AG08395 (cell line): ENCODE measurements around the gene RAD18.
A peak's percentile ranks its signal among the peaks of the same experiment; 100 is the strongest.

Source experiments
- DNase-seq: peaks from one replicate; pipeline ENCODE4 v3.0.0; 2012; ENCODE audit warnings: mixed read lengths, low spot score

RAD18 gene, protein sequence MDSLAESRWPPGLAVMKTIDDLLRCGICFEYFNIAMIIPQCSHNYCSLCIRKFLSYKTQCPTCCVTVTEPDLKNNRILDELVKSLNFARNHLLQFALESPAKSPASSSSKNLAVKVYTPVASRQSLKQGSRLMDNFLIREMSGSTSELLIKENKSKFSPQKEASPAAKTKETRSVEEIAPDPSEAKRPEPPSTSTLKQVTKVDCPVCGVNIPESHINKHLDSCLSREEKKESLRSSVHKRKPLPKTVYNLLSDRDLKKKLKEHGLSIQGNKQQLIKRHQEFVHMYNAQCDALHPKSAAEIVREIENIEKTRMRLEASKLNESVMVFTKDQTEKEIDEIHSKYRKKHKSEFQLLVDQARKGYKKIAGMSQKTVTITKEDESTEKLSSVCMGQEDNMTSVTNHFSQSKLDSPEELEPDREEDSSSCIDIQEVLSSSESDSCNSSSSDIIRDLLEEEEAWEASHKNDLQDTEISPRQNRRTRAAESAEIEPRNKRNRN

DNA sequence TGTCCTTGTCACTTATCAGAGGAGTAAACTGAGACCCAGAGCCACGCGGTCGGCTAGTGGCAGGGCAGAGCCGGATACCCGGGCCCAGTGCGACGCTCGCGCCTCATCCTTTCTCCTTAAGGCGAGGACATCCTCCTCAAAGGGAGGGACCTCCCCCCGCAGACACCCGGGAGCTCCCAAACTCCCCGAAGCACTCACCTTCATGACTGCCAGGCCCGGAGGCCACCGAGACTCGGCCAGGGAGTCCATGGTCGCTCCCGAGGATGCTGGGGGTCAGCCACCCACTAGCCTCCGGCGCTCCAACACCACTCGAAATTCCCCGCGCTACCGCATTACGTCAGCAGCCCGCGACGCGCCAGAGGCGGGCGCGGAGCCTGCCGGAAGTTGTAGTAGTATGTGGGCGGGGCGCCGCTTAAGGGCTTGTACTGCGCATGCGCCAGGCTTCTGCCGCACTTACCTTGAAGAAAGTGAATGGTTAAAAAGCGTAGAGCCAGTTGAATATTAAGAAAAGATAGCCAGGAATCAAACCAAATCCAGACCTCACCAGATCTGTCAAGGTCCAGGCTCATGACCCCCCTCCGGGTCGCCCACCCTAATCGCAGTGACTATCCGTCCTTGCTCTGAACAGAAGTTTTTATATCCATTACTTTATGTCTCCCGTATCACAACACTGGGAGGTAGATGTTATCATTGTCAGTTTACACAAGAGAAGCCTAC lies at the start of gene RAD18:
RAD18 (minus strand) TSS at position 336 of the 717 bp plus-strand sequence; CDS start at position 249, 87 bp downstream.
- peak; percentile 96 for DNase-seq

DNA sequence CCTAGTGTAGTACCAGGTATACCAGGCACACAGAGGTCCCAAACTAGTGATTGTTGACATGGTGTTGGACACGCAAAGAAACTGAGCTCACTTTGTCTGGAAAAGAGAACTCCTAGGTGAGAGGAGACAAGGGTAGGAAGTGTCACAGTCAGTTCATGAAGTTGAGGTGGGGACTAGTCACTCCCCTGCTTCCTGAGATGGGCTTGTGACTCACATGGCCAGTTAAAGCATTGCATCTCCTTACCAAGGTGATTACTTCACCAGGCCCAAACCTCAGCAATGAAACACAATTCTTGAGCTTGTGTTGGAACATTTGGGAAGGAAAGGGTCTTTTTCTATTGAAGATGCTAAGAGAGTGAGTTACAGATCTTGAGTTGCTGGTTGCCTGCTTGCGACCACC lies 49.2 kb upstream of the RAD18 start:
- DNase-seq: no peak

DNA sequence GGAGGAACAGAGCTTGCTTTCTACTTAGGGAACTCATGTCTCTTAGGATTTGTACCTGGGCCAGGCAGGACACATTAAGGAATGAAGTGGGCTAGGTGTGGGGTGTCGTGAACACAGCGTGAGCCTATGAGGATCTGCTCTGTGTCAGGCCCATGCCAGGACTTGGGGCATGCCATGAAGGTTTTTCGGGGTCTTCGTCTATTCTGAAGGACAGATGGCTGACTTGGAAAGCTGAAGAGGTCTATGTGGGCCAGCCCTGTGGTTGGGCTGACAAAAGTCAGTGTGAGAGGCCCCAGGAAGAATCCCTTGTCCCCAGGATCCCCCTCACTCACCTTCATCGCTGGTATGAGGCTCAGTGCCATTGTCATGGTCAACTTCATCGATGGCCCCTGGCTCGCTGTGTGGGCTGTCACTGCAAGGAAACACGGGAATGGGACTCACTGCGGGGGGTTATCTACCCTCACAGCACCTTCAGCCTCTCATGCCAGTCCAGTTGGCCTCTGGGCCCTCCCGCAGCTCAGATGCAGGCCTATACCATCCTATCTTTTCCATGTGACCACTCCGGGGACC lies 46.8 kb upstream of the RAD18 start:
- no peak for DNase-seq

DNA sequence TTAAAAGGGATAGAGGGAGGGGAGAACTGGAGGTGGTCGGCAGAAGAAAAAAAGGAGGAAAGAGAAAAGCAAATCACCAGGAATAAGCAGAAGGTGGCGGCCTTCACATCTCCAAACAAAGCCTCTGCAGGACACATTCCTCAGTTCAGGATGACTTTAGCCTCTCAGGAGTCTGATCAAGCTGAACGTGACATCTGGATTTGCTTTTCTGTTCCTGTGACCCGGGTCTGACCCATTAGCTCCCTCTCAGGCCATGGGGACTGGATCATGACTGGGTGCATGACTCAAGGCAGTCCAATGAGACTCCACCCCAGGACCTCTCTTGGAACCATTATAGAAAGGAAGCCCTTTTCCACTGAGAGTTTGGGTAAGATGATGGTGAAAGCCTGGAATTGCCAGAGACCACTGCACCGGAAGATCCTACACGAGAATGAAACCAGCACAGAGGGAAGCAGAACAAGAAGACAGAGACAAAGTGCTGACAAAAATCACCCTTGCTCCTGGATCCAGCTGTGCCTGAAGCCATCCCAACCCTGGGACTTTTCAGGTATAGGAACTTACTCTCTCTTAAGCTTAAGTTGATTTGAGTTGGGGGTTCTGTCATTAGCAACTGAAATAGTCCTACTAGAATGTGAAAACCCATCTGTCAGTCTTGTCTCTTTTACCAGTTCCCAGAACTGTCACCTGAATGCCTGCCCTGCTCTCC lies 45.4 kb upstream of the RAD18 start:
- peak; percentile 84 for DNase-seq

DNA sequence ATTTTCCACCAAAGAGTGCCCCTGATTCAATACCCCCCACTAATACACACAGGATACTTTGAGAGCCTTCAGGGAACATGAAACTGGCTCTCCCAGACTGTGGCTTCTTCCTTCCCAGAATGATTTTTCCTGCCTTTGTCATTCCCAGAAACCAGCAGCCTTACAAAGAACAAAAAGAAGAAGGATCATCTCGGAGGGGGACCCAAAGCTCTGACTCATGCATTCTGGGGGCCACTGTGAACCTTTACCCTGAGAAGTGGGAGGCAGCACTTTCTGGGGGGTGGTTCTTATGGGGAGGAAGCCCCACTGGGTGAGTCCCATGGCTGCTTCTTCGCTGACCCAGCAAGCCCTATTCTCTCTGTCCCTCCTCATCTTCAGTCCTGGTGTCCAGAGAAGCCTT lies 44.7 kb upstream of the RAD18 start:
- DNase-seq: no peak

DNA sequence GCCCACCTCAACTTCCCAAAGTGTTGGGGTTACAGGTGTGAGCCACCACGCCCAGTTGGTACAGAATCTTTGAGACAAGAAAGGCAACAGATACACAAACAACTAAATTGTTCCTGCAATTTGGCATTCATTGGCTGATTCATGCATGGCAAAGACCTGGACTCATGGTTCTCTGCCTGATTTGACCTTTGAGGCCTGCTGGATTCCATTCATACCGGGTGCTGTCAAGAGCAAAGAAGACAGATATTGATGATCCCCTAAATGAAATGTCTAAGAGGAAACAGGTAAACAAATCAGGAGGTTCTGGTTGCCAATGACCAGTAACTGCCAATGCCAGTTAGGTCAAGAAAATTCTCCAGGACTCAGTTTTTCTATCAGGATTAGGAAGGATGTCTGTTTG lies 43.9 kb upstream of the RAD18 start:
- DNase-seq: no peak

DNA sequence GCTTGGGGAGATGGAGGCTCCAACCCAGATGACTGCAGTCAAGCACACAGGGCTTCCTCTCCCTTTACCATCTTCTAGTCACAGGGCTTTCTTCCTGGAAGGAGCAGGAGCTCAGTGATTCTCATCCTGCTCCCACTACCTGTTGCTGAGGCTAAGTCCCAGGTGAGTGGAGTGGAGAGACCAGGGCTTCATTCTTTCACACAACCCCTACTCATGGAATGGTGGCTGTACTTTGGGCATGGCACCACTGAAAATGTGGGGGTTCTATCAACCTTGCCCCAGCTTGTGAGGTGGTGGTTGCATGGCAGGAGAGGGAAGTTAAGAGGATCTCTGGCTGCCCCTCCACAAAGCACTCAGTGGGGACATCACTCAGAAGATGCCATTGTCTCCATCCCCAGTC lies 36.8 kb upstream of the RAD18 start:
- DNase-seq: no peak

DNA sequence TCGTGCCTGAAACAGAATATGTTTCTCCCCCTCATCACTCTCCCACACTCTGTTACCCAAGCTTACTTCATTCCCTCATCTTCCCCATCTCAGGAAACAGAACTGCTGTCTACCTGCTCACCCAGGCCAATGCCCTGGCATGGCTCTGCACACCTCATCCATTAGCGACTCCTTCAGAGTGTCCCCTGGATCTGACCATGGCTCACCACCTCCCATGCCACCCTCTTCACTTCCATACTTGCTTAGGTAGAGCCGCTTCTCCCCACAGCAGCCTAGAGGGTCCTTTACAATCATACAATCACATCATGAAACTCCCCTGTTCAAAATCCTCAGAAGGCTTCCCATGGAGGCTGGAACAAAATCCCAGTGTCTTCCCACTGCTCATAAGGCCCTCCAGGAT lies 33.9 kb upstream of the RAD18 start:
- DNase-seq: no peak

DNA sequence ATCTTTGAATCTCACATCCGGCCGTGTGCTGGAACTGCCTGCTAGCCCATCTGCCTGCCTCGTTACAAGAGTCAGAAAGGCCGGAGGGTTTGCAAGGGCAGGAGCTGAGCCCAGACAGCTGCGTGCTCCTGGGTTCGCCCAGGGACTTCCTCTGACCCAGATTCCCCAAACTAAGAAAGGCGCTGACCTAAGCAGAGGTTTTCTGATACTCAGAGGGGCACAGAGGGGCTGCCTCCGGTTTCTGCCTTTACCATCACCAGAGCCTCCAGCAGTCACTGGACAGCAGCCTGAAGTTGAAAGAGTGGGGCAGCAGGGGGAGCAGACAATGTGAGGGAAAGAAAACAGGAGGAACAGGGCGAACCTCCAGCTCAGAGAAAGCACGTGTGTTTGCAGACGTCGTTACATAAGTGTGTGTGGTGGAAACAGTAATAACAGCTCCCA lies 33.4 kb upstream of the RAD18 start:
- DNase-seq: peak; percentile 74

DNA sequence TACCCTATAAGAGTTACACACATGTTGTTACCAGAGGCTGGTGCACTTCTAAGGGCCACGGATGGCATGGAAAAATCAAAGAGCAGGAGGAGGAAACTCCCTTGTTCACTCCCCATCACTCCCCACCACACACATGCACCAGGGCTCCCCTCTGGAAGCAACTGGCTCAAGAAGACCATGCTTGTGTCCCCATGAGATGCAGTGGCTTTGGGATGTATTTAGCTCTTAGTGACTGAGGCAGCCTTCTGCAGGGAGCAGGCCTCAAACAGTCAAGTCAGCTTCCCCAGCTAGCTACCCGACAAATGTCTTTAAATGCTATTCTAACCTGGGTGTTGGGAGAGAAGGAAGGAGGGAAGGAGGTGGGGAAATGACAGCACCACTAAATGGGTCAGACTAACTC lies 32.9 kb upstream of the RAD18 start:
- DNase-seq: no peak

DNA sequence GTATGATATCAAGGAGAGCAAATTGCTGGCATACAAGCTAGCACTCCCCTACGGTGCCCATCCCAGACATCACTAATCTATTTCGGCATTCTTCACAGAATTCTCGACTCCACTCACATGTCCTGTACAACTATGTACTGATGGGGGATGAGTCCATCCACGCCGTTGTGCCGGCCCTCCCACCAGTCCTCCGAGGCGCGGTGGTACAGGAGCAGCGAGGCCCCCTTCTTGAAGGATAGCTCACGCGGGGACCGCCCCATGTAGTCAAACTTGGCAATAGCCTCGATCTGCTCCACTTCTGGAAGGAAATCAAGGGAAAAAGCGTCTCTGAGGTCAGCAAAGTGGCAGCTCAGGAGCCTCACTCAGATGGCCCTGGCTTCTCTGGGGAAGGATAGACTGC lies 31.0 kb upstream of the RAD18 start:
- no peak for DNase-seq

DNA sequence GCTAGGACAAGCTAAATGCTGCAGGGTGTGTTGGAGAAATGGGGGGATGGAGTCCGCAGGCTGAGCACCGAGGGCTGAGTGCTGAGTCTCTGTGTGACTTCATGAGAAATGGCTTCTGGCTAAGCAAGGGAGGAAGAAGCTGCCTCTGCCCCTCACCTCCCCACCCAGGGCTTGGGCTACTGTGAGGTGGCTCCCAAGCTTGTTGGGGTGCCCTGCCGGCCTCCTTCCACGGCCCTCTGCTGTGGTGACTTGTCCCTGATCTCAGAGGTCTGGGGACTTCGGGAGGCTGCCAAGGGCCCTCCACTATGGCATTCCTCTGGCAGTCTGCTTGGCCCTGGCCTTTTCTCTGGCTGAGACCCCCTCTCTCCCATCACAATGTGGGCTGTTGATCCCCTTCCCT lies 30.1 kb upstream of the RAD18 start:
- no peak for DNase-seq

DNA sequence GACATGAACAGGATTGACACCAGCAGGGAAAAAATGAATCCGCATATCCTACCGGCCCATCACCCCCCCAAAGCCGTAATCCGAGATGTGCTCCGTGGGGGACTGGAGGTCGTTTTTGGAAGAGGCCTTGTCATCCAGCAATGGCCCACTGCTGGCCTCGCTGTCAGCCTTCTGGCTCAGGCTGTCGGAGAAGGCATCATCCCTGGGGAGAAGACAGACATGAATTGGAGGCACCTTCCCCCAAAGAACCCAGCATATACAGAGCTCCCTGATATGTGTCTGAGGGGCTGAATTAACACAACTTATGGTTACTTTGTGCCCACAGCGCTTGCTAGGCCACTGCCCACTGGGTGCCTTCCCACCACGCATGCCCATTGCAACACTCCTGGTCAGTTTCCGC lies 29.6 kb upstream of the RAD18 start:
- DNase-seq: no peak

DNA sequence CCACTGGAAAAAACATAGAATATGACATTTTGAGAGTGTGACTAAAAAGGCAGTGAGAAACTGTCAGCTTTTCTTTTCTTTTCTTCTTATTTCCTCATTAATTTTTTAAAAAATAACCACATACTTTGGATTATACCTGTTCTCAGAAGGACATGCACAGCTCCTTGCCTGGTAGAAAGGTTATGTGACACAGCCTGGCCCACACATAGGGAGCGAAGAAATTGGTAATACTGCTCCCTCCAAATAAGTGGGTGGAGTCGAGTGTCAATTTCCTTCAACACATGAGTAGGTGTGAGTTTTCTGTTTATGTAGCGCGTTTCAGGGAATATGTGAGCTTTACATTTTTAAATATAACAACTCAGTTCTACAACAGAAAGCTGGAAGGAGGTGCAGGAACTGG lies 28.9 kb upstream of the RAD18 start:
- no peak for DNase-seq

DNA sequence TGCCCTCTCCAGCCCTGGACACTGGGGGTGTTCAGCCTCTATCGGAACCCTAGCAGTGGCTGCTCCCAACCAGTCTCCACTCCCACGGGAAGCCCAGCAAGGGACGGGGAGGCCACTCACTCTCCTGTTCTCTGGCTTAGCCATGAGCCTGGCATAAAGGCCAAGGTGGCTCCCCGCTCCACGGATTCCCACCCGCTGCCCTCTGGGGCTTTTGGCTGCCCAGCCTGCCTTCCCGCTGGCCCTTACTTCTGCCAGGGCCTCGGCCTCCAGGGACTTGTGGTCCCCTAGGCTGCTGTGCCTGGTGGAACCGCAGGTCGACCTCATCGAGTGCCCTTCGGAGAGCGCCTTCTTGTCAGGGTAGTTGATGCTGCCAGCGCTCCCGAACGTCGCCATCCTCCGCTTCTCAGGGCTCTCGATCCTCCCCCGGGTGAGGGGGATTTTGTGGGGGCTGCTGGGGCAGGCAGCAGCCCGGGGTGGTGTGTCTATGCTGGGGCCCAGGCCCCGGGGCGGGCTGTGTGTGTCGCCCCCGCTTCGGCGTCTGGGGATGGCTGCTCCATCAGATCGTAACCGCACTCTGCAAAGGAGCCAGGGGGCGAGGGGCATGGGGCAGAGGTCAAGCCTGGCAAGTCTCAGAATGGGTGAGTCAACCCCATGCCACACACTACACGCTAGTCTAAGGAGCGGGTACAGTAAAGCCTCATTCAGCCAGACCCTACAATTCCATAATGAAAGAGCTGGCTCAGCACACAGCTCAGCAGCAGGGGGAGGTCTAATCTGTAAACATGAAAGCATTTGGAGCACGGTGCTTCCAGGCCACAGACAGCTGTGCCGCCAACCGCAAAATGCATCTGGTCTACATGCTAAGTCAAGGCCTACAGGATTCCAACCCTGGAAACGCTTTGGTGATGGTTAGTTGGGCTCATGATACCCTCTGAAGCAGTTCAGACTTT lies 27.3 kb upstream of the RAD18 start:
- peak; percentile 88 for DNase-seq

DNA sequence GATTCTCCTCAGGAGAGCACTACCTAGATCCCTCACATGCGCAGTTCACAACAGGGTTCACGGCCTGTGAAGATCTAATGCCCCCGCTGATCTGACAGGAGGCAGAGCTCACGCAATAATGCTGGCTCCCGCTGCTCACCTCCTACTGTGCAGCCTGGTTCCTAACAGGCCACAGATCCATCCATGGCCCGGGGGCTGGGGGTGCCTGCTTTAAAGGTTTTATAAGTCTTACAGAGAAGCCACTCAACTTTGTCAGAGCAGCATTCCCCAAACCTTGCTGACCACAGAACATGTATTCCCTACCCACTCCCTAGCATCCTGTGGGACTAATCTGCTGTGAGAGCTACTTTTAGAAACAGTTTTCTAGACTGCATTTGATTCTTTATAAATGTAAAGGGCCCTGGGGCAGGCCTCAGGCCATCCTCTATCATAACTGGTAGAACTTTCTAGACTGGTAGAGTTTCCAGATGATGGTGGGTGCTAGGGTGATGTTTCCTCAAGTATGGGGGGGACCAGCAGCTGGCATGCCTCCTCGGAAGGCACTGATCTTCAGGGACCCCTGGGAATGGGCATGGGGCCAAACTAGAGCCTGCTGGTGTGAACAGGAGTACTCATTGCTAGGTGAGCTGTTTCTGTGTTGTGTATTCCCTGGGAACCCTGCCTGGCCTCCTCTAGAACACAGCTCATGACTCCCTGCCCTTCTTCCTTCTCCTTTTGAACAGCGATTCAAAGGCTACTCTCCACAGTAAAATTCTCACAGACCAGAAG lies 25.7 kb upstream of the RAD18 start:
- no peak for DNase-seq

DNA sequence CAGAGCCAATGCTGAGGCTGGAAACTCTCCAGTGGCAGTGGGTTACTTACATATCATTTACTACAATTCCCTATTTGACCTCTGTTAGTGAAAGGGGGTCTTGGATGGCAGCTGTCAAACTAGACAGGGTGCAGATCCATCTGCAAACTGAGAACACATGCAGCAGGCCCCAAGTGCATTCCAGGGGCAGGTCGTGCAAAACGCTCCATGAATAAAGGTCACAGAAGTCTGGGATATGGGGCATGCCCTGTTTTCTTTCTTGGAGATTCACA lies 25.0 kb upstream of the RAD18 start:
- no peak for DNase-seq

DNA sequence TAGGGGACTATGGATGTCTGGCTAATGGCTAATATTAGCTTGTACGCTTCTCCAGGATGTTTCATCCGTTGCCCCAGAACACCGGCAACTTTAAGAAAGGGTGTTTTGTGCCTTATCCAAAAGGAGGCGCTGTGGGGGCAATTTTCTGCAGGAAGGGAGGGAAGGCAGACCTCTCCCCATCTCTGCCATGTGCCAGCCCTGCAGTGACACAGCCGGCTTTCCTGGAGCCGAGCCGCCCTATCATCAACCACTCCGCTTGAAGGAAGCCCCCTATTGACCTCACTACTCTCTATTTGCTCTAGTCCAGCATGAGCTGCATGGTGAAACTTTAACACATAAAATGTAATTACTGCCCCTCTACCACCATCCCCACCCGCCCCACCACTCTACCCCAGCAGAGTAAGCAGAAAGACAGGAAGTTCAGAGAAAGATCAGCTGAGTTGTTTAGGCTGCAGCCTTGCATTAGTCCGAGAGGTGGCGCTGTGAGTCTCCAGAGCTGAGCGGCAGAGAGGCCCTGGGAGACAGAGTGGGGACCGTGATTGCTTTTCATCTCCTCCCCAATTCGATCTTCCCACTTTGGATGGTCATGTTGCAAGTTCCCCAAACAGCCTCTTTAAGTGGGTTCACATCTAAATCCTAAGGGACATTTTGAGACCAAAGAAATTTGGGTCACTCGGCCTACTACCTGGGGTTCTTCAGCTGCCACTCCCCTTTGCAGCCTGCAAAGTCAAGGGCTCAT lies 24.5 kb upstream of the RAD18 start:
- DNase-seq: peak; percentile 85

DNA sequence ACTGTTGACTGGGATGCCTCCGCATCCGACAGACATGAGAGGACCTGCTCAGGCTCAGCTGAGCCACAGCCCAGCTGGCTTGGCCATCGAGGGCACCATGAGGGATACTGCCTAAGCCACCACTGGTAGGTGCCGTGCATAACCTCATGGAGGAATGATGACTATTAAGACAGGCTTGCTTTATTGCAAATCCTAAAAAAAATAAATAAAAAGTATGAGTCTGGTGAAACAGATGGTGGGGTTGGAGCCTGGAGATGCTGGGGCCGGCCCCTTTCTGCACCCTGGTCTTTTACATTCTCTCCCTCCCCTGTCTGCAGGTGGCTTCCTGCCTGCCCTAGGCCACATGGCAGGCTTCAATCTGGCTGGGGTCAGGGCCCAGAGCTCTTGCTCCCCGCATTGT lies 24.0 kb upstream of the RAD18 start:
- no peak for DNase-seq

DNA sequence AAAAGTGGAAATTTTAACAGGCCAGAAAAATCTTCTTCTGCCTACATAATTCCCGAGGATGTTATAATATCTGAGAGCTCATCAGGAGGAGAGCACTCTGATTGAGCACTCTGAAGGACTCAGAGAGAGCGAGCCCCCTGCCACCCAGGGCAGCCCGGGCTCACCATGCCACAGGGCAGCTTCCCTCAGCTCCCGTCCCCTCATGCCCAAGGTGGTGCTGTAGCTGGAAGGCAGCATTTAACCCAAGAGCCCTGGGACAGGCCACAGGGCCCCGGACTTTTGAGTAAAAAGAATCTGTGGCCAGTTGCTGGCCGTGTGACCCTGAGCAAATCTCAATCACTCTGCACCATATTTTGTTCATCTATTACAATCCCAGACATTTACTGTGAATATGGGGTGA lies 23.5 kb upstream of the RAD18 start:
- no peak for DNase-seq
